Lower leg skin (tissue), 4 donors: Measurements from ENCODE around the gene INF2. TPM values are rescaled to one million over a fixed set of nuclear protein-coding genes. Genes with fewer than 3 reads are reported as not detected.

Source experiments
- DNase-seq, 2 donors: peaks; one replicate each; pipeline ENCODE4 v3.0.0-alpha.2; 2019; ENCODE audit warnings: low spot score in 2 of 2
- H3K4me3 ChIP-seq: fragments of 200-600 bp; sonication (generic); 2 replicates; pipeline ENCODE4 v1.5.1; 2017; ENCODE audit warnings: mild to moderate bottlenecking, low read depth; ENCODE audit not compliant: poor library complexity, severe bottlenecking
- POLR2A ChIP-seq, 2 donors: fragments of 450-650 bp; IDR thresholded peaks; one replicate each; pipeline ENCODE4 v1.6.1; 2016 to 2017; ENCODE audit warnings: antibody characterized with exemption in 2 of 2, mild to moderate bottlenecking in 1 of 2, moderate library complexity in 1 of 2
- WGBS, 2 donors: methylation state at CpG; one replicate each; pipeline ENCODE4 v1.1.5; 2018; 5-methylcytosine and 5-hydroxymethylcytosine counted together
- intact Hi-C: fragments of 100-400 bp; cut with DNase I; formaldehyde crosslinking; loops from one replicate; pipeline ENCODE4 v1.15.0; 2023; ENCODE audit warnings: low total_unique reads
- total RNA-seq, 4 donors: library from RNA; depleted of rRNA; stranded (reverse); fragments of >200 nt; gene quantifications; one replicate each; pipeline ENCODE4 v1.1.0, GENCODE V29; 2016
- TF ChIP-seq, protein P1 (sequence below), 3 donors: fragments of 450-650 bp; IDR thresholded peaks; one replicate each; pipeline ENCODE4 v1.5.1; 2016; ENCODE audit warnings: antibody characterized with exemption in 3 of 3, mild to moderate bottlenecking in 3 of 3, moderate library complexity in 2 of 3

INF2 gene
- total RNA-seq, 4 donors from 2014 or later, result 63.8 to 121 (median 83.9) TPM

DNA sequence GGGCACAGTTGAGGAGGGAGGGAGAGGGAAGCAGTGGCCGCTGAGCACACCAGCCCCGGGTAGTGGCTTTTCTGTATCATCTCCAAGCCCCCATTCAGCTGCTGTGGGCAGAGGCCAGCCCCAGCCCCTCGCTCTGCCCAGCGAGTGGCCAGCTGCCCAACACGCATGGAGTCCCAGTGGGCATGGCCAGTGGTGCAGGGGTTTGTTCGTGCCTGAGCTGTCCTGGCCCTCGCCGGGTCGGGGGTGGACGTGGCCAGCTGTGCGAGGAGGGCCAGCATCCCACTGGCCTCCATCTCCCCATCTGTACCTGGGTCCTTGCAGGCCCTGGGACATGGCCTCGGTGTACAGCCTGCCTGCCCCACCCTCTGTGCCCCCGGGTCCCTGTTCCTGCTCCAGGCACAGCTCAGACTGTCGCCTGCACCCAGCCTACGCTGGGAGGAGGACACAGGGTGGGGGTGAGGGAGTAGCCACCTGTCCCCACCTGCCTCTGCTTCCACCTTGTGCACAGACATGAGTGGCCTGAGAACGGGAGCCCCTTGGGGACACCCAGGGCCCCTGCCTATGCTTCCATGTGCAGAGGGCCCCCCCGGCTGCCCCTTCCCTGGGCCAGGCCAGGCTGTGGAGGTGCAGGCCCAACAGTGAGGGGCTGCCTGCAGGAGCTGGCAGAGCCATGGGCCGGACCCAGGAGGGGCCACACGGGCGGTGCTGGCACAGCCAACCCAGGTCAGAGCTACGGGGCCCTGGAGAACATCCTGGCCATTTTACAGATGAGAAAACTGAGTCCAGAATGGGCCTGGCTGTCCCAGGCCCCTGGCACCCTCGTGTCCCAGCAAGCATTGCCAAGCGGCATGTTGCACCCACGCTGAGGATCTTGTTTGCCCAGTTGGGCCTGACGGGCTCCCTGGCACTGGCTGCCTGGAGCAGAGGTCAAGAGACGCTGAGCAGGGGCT, 4.3 kb downstream of the INF2 start:
- intact Hi-C loops, result no loop called here
- WGBS, 2 donors, result 75 to 81% methylated on average over 9 to 22 of the region's 26 CpGs
- no peak overlapping the region for H3K4me3 ChIP-seq
- TF ChIP-seq, protein P1, sequence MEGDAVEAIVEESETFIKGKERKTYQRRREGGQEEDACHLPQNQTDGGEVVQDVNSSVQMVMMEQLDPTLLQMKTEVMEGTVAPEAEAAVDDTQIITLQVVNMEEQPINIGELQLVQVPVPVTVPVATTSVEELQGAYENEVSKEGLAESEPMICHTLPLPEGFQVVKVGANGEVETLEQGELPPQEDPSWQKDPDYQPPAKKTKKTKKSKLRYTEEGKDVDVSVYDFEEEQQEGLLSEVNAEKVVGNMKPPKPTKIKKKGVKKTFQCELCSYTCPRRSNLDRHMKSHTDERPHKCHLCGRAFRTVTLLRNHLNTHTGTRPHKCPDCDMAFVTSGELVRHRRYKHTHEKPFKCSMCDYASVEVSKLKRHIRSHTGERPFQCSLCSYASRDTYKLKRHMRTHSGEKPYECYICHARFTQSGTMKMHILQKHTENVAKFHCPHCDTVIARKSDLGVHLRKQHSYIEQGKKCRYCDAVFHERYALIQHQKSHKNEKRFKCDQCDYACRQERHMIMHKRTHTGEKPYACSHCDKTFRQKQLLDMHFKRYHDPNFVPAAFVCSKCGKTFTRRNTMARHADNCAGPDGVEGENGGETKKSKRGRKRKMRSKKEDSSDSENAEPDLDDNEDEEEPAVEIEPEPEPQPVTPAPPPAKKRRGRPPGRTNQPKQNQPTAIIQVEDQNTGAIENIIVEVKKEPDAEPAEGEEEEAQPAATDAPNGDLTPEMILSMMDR (IDR thresholded peaks at IDR 0.05), result no peak
- no peak for TF ChIP-seq POLR2A (IDR thresholded peaks at IDR 0.05)
- DNase-seq, result no peak

GRCh38 chr14:104694475-104694950, 5.1 kb downstream of the INF2 start:
- 67 to 71% methylated on average over 11 to 13 of the region's 15 CpGs for WGBS, 2 donors
- TF ChIP-seq, protein P1 (IDR thresholded peaks at IDR 0.05), result no peak
- intact Hi-C loops, result no loop called here
- no peak for DNase-seq
- no peak overlapping the region for H3K4me3 ChIP-seq

GRCh38 chr14:104694991-104695659, 5.7 kb downstream of the INF2 start:
- TF ChIP-seq, protein P1 (IDR thresholded peaks at IDR 0.05), result no peak
- no peak for TF ChIP-seq POLR2A (IDR thresholded peaks at IDR 0.05)
- WGBS, 2 donors, result 56 to 59% methylated on average over 10 to 17 of the region's 19 CpGs
- H3K4me3 ChIP-seq, result no peak overlapping the region
- DNase-seq, result no peak
- intact Hi-C loops, result no loop called here

- intact Hi-C loops, result no loop called here
- TF ChIP-seq POLR2A (IDR thresholded peaks at IDR 0.05), result no peak
- TF ChIP-seq, protein P1 (IDR thresholded peaks at IDR 0.05), result no peak
- no peak for DNase-seq
- no peak overlapping the region for H3K4me3 ChIP-seq
- 62 to 66% methylated on average over 6 of the region's 6 CpGs for WGBS, 2 donors
Measured at GRCh38 chr14:104695660-104696000, 6.2 kb downstream of the INF2 start.

DNA sequence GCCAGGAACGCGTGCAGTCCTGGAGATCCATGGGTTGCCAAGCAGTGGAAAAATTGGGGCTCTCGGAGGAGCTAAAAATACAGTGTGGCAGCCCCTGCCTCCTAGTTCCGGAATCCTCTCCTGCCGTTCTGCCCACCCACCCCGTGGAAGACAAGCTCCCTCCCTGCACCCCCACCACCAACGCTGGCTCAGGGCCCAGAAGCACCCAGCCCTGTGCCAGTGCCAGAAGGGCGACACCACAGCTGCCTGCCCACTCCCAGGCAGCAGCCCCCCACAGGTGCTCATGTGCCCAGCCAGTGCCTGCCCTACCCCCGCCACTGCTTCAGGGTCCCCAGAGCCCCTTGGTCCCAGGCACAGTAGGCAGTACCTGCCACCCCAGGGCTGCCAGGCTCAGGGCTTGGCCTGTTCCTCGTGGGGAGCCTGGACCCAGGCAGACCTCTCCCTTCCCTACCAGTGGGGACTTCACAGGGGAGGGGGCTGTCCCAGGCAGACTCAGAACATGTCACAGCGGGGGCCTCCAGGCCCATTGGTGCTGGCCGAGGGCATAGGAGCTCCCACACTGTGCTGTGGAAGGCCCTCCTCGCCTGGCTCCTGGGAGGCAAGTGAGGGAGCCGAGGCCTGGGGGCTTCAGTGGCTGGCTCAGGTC, 7.4 kb downstream of the INF2 start:
- TF ChIP-seq, protein P1 (IDR thresholded peaks at IDR 0.05), result no peak
- TF ChIP-seq POLR2A (IDR thresholded peaks at IDR 0.05), result no peak
- intact Hi-C loops, result no loop called here
- no peak for DNase-seq
- WGBS, 2 donors, result 54 to 60% methylated on average over 10 to 11 of the region's 14 CpGs
- H3K4me3 ChIP-seq, result no peak overlapping the region
